HG03521 (cell line): ENCODE results near the gene RNPEP.
A peak's percentile ranks its signal among the peaks of the same experiment; 100 is the strongest.
"Not testable (repeated sequence)": the region's sequence is repeated elsewhere in the genome, so short reads cannot be mapped to it uniquely, and the experiment has no call there.

Source experiments
- ATAC-seq: cut with Tn5 transposase; IDR thresholded peaks from one replicate; pipeline ENCODE4 v1.9.1; 2021; ENCODE audit warnings: mild to moderate bottlenecking, moderate library complexity; ENCODE audit not compliant: unreplicated experiment

The RNPEP gene

GRCh38 chr1:201958348-201958747, 24.1 kb upstream of the RNPEP start:
- ATAC-seq, result no peak

- not testable (repeated sequence) for ATAC-seq
Observed at GRCh38 chr1:201962382-201962781, 20.1 kb upstream of the RNPEP start.

- no peak for ATAC-seq
Observed at GRCh38 chr1:201964261-201964660, 18.2 kb upstream of the RNPEP start.

- ATAC-seq, result no peak
Observed at GRCh38 chr1:201966171-201966570, 16.3 kb upstream of the RNPEP start.

GRCh38 chr1:201968202-201968925, 14.1 kb upstream of the RNPEP start:
- no peak for ATAC-seq

- ATAC-seq, result no peak
Observed at GRCh38 chr1:201970334-201971159, 11.9 kb upstream of the RNPEP start.

GRCh38 chr1:201982082-201982622, 296 bp upstream of the RNPEP start:
- ATAC-seq, result no peak

- peak; percentile 24 for ATAC-seq
Observed at GRCh38 chr1:201983380-201983805, 945 bp downstream of the RNPEP start.

GRCh38 chr1:201984446-201984845, 2.0 kb downstream of the RNPEP start:
- no peak for ATAC-seq

GRCh38 chr1:201985355-201985754, 2.9 kb downstream of the RNPEP start:
- ATAC-seq, result no peak

- no peak for ATAC-seq
Observed at GRCh38 chr1:201988601-201989000, 6.2 kb downstream of the RNPEP start.

GRCh38 chr1:201989354-201990128, 7.1 kb downstream of the RNPEP start:
- no peak for ATAC-seq

- ATAC-seq, result no peak
Observed at GRCh38 chr1:201990427-201990826, 8.0 kb downstream of the RNPEP start.

GRCh38 chr1:201999625-202000238, 17.3 kb downstream of the RNPEP start:
- ATAC-seq, result no peak

- no peak for ATAC-seq
Observed at GRCh38 chr1:202002507-202002906, 20.1 kb downstream of the RNPEP start.

- ATAC-seq, result no peak
Observed at GRCh38 chr1:202004711-202005110, 22.3 kb downstream of the RNPEP start.

- no peak for ATAC-seq
Observed at GRCh38 chr1:202005958-202006357, 23.5 kb downstream of the RNPEP start.

- no peak for ATAC-seq
Observed at GRCh38 chr1:202007304-202007703, 24.9 kb downstream of the RNPEP start.

- ATAC-seq, result no peak
Observed at GRCh38 chr1:202007805-202008489, 25.5 kb downstream of the RNPEP start.
